Measurements from ENCODE around the gene GPR141.

The GPR141 gene

DNA sequence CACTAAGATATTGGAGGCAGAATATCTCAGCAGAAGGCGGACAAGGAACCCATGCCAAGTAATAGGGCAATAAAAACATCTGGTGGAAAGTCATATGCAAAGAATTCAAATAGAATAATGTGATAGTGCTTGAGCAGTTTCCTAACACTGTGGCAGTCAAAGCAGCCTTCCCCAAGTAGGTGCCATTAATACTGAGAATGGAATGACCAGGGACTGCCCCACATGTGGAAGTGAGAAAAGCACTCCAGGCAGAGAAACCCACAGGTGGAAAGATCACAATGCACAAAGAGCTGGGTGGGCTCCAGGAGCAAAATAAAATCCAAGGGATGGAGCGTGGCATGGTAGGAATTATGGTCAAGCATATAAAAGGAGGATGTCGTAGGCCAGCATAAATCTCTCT, 100.4 kb downstream of the GPR141 start:
- no peak for DNase-seq (ENCODE audit: low spot score)

GRCh38 chr7:37786741-37787569, 103.4 kb downstream of the GPR141 start:
- peak; percentile 34 for DNase-seq (ENCODE audit: low spot score)
